Lower leg skin (tissue), 4 donors: Measurements from ENCODE around the gene LRPPRC. TPM values are rescaled to one million over a fixed set of nuclear protein-coding genes. Genes with fewer than 3 reads are reported as not detected.
"Not testable (repeated sequence)": the region's sequence is repeated elsewhere in the genome, so short reads cannot be mapped to it uniquely, and the experiment has no call there.

Source experiments
- DNase-seq, 2 donors: peaks; one replicate each; pipeline ENCODE4 v3.0.0-alpha.2; 2019; ENCODE audit warnings: low spot score in 2 of 2
- H3K4me3 ChIP-seq: fragments of 200-600 bp; sonication (generic); 2 replicates; pipeline ENCODE4 v1.5.1; 2017; ENCODE audit warnings: mild to moderate bottlenecking, low read depth; ENCODE audit not compliant: poor library complexity, severe bottlenecking
- POLR2A ChIP-seq, 2 donors: fragments of 450-650 bp; IDR thresholded peaks; one replicate each; pipeline ENCODE4 v1.6.1; 2016 to 2017; ENCODE audit warnings: antibody characterized with exemption in 2 of 2, mild to moderate bottlenecking in 1 of 2, moderate library complexity in 1 of 2
- WGBS, 2 donors: methylation state at CpG; one replicate each; pipeline ENCODE4 v1.1.5; 2018; 5-methylcytosine and 5-hydroxymethylcytosine counted together
- intact Hi-C: fragments of 100-400 bp; cut with DNase I; formaldehyde crosslinking; loops from one replicate; pipeline ENCODE4 v1.15.0; 2023; ENCODE audit warnings: low total_unique reads
- total RNA-seq, 4 donors: library from RNA; depleted of rRNA; stranded (reverse); fragments of >200 nt; gene quantifications; one replicate each; pipeline ENCODE4 v1.1.0, GENCODE V29; 2016
- TF ChIP-seq, protein P1 (sequence below), 3 donors: fragments of 450-650 bp; IDR thresholded peaks; one replicate each; pipeline ENCODE4 v1.5.1; 2016; ENCODE audit warnings: antibody characterized with exemption in 3 of 3, mild to moderate bottlenecking in 3 of 3, moderate library complexity in 2 of 3

The LRPPRC gene
- total RNA-seq, 4 donors from 2014 or later: 39.5 to 51.2 (median 47.8) TPM

DNA sequence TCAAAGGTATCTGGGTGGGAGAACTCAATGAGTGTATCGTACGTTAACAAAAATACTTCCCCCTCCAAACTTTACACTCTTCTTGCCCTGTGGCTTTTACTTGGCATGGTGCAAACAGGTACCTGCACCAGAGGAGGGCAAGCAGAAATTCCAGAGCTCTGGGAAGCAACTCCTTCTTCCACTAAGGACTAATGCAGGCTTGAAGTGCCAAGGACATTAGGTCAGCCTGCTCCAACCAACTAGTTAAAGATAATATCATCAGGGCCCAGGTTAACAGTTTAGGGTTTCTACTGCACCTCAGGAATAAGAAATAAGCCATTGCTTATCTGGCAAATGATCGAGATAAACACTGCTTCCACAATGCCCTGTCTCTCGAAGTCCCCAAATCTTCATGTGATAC lies 70.4 kb downstream of the LRPPRC start:
- intact Hi-C loops: no loop called here
- H3K4me3 ChIP-seq: no peak overlapping the region
- WGBS, 2 donors: 93 to 94% methylated on average over 4 of the region's 4 CpGs
- no peak for TF ChIP-seq POLR2A (IDR thresholded peaks at IDR 0.05)
- TF ChIP-seq, protein P1, sequence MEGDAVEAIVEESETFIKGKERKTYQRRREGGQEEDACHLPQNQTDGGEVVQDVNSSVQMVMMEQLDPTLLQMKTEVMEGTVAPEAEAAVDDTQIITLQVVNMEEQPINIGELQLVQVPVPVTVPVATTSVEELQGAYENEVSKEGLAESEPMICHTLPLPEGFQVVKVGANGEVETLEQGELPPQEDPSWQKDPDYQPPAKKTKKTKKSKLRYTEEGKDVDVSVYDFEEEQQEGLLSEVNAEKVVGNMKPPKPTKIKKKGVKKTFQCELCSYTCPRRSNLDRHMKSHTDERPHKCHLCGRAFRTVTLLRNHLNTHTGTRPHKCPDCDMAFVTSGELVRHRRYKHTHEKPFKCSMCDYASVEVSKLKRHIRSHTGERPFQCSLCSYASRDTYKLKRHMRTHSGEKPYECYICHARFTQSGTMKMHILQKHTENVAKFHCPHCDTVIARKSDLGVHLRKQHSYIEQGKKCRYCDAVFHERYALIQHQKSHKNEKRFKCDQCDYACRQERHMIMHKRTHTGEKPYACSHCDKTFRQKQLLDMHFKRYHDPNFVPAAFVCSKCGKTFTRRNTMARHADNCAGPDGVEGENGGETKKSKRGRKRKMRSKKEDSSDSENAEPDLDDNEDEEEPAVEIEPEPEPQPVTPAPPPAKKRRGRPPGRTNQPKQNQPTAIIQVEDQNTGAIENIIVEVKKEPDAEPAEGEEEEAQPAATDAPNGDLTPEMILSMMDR (IDR thresholded peaks at IDR 0.05): no peak
- DNase-seq: no peak

DNA sequence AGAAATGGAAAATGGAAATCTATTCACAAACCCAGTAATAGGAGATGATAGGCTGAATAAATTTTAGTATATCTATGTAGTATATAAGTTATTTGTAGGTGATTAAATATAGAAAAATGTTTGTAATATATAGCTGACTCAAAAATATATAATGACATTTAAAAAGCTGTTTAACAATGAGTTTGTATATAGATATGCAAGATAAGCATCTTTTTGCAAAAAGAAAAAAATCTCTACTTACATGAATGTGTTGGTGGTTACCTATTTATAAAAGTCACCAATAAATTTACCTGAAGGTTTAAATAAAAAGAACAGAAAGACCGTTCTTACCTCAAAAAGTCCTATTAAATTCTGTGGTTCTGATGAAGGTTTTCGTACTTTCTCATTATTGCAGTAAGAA lies 71.3 kb downstream of the LRPPRC start:
- TF ChIP-seq, protein P1 (IDR thresholded peaks at IDR 0.05): no peak
- no peak for TF ChIP-seq POLR2A (IDR thresholded peaks at IDR 0.05)
- intact Hi-C loops: no loop called here
- 92 to 94% methylated on average over 2 of the region's 2 CpGs for WGBS, 2 donors
- H3K4me3 ChIP-seq: no peak overlapping the region
- no peak for DNase-seq

DNA sequence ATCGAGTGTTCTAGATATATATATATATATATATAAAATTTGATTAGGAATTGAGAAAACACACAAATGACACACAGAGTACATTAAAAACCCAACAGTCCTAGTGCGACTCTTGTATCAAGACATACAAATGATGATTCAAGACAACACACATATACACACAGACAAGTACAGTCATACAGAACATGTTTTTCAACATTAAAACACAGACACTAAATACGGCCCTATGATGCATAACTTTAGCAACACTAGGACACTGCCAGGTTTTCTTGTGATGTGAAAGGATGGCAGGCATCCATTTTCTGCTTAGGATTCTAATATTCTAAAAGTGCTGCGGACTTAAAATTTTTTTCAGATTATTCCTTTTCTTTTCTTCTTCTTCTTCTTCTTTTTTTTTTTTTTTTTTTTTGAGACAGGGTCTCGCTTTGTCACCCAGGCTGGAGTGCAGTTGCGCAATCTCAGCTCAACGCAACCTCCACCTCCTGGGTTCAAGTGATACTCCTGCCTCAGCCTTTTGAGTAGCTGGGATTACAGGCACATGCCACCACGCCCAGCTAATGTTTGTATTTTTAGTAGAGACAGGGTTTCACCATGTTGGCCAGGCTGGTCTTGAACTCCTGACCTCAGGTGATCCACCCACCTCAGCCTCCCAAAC lies 84.5 kb downstream of the LRPPRC start:
- intact Hi-C loops, H3K4me3 ChIP-seq, DNase-seq: not testable (repeated sequence)
- 93 to 94% methylated on average over 8 of the region's 8 CpGs for WGBS, 2 donors

DNA sequence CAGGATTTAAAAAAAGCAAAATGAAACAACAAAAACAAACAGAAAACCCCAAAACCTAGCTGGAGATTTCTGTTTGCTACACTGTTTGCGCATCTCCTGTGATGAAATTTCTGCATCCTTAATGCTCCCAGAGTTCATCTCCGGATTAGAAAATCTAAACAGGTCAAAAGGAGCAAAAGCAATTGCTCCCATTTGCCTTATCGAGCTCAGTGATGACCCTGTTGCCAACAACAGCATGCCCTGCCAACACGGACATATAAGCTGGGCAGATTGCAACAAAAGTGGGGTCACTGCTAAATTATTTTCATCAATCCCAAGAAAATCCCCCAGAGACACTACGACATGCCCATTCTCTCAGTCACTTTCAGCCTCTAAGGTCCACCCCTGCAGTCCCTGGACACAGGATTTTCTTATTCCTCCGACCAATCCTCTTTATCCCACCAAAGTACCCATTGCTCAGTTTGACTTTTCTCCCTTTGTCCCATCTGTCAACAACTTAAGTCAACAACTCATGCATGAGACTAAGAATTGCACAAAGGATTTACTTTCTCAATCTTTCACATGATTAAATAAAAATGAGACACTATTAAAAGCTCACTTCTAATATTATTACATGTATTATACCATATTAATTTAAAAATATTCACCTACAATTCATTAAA lies 89.2 kb downstream of the LRPPRC start:
- 91 to 95% methylated on average over 6 of the region's 6 CpGs for WGBS, 2 donors
- intact Hi-C loops: no loop called here
- TF ChIP-seq, protein P1 (IDR thresholded peaks at IDR 0.05): no peak
- no peak for TF ChIP-seq POLR2A (IDR thresholded peaks at IDR 0.05)

DNA sequence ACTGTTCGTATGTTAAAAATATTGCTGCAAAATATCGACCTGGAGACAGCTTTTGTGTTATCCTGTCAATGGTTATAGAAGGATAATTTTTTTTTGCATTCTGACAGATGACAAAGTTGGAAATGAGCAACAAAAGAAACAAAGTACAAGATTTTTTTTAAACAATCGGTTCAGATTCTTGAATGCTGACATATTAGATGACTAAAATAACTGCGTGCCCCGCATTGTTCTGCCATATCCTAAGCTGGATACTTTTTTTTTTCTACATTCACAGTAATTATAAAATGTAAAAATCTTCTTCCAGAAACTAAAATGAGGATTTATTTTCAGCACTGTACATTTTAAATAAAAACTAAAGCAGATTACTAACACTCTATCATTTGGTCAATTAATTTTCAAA lies 89.9 kb downstream of the LRPPRC start:
- TF ChIP-seq, protein P1 (IDR thresholded peaks at IDR 0.05): no peak
- TF ChIP-seq POLR2A (IDR thresholded peaks at IDR 0.05): no peak
- H3K4me3 ChIP-seq: no peak overlapping the region
- intact Hi-C loops: no loop called here
- DNase-seq: no peak
- 90 to 93% methylated on average over 5 of the region's 5 CpGs for WGBS, 2 donors

More for the DNA sequence above, 89.2 kb downstream of the LRPPRC start:
- no peak overlapping the region for H3K4me3 ChIP-seq
- no peak for DNase-seq

DNA sequence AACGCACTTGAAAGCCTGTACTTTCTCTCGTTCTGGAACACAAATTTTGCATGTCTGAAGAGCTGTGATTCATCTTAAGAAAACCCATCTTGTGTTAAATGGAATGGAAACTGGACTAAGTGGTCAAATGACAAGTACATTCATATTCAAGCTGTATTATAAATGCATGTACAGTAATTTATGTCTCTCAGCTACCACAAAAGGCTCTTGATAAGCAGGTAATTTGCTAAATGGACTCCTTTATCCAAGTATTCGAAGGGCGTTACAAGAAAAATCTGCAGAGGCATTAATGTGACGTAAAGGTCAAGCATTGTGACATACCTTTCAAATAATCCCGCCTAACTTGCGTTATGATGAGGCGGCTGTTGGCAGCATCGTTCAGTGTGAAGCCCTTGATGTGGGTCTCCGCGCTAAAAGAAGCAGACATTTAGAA lies 90.4 kb downstream of the LRPPRC start:
- WGBS, 2 donors: 86 to 91% methylated on average over 11 of the region's 11 CpGs
- no peak overlapping the region for H3K4me3 ChIP-seq
- intact Hi-C loops: no loop called here

More for the DNA sequence above, 90.4 kb downstream of the LRPPRC start:
- DNase-seq: no peak
- no peak for TF ChIP-seq POLR2A (IDR thresholded peaks at IDR 0.05)
- TF ChIP-seq, protein P1 (IDR thresholded peaks at IDR 0.05): no peak
